ENCODE results near the gene CNTNAP5. TPM values are rescaled to one million over a fixed set of nuclear protein-coding genes. Genes with fewer than 3 reads are reported as not detected.

The CNTNAP5 gene
- total and polyA plus RNA-seq, 7 experiments from 2014 or later = not detected

- Histone ChIP-seq H3K9me3 (ENCODE audit: control insufficient read depth in 2 of 3, low read length in 3 of 3) (no peaks in the 10 kb centered on the region), H3K36me3 (ENCODE audit: control insufficient read depth in 2 of 3, insufficient read depth in 3 of 3, low read length in 3 of 3) (no peaks in the 10 kb centered on the region), H3K4me1 (ENCODE audit: control insufficient read depth in 2 of 2, insufficient read depth in 2 of 2, low read length in 2 of 2) (no peaks in the 10 kb centered on the region), H3K4me3 (ENCODE audit: low read length) (no peak overlapping the region), H3K27me3 (ENCODE audit: control insufficient read depth in 2 of 2, insufficient read depth in 2 of 2, low read length in 2 of 2) (no peaks in the 10 kb centered on the region), H3K27ac (ENCODE audit: low read depth, low read length) (no peak overlapping the region)
- no peak for DNase-seq
- peaks cover 0 to 20% (median 3%) of the 10 kb centered on the region in 11 donors for H3K9me3 Mint-ChIP-seq
- H3K4me3 Mint-ChIP-seq = no peak overlapping the region
- H3K27ac Mint-ChIP-seq = no peak overlapping the region
- CTCF ChIA-PET = no interaction called here
- POLR2A ChIA-PET = no interaction called here
- ATAC-seq = no peak
- intact Hi-C loops (cut with micrococcal nuclease) = no loop called here
- H3K27me3 Mint-ChIP-seq = no peaks in the 10 kb centered on the region
- peaks cover 0 to 4% (median 0%) of the 10 kb centered on the region in 5 donors for H3K36me3 Mint-ChIP-seq
- H3K4me1 Mint-ChIP-seq = no peaks in the 10 kb centered on the region
Measured at GRCh38 chr2:124580263-124580662, 555.2 kb downstream of the CNTNAP5 start.

DNA sequence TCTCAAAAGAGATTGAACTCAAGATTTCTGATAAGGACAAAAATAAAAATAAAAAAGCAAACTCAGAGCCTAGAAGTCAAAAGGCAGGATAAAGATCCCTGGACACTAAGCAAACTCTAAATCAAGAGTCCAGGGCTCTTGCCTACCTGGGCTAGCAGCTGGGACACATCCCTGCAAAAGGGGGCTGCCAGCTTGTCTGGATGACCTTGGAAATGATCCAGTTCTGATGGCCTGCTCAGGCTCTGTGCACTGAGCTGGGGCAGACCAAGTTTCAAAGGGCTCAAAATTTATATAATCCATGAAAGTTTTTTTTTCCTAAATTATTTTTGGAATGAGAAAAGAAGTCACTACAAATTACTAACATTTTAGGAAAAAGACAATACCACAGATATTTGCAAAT lies 557.3 kb downstream of the CNTNAP5 start:
- ChIA-PET CTCF (no interaction called here), POLR2A (no interaction called here)
- H3K4me1 ChIP-seq (ENCODE audit: control insufficient read depth in 2 of 2, insufficient read depth in 2 of 2, low read length in 2 of 2) = no peaks in the 10 kb centered on the region
- H3K36me3 ChIP-seq (ENCODE audit: control insufficient read depth in 2 of 3, insufficient read depth in 3 of 3, low read length in 3 of 3) = no peaks in the 10 kb centered on the region
- no peak for ATAC-seq
- DNase-seq = no peak
- no peaks in the 10 kb centered on the region for H3K27me3 Mint-ChIP-seq
- no peak overlapping the region for H3K27ac Mint-ChIP-seq
- H3K9me3 ChIP-seq (ENCODE audit: control insufficient read depth in 2 of 3, low read length in 3 of 3) = no peaks in the 10 kb centered on the region
- no peak overlapping the region for H3K4me3 Mint-ChIP-seq
- no peak overlapping the region for H3K27ac ChIP-seq (ENCODE audit: low read depth, low read length)
- intact Hi-C loops (cut with micrococcal nuclease) = no loop called here
- peaks cover 0 to 3% (median 0%) of the 10 kb centered on the region in 5 donors for H3K36me3 Mint-ChIP-seq
- H3K27me3 ChIP-seq (ENCODE audit: control insufficient read depth in 2 of 2, insufficient read depth in 2 of 2, low read length in 2 of 2) = no peaks in the 10 kb centered on the region
- H3K9me3 Mint-ChIP-seq = peaks cover 0 to 20% (median 3%) of the 10 kb centered on the region in 11 donors
- H3K4me3 ChIP-seq (ENCODE audit: low read length) = no peak overlapping the region
- no peaks in the 10 kb centered on the region for H3K4me1 Mint-ChIP-seq

DNA sequence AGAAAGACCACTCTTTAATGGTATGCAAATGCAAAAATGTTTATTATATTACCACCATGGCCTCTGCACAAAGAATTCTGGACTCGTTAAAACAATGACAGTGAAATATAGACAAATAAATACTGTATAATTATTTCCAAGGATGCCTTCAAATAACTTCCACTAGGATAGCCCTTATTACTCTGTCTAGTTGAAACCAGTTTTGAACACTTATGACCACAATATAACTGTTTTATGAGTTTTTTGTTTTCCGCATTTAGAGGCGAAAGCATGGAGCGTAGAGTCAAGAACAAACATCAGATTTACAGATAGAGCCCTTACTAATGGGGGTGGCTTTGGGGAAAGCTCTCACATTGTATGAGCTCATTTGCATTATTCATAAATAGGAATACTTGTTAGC lies 559.5 kb downstream of the CNTNAP5 start:
- H3K27ac ChIP-seq (ENCODE audit: low read depth, low read length) = no peak overlapping the region
- Mint-ChIP-seq H3K9me3 (peaks cover 0 to 13% (median 0%) of the 10 kb centered on the region in 11 donors), H3K4me3 (no peak overlapping the region), H3K4me1 (no peaks in the 10 kb centered on the region), H3K27me3 (no peaks in the 10 kb centered on the region), H3K27ac (no peak overlapping the region), H3K36me3 (no peaks in the 10 kb centered on the region)
- H3K27me3 ChIP-seq (ENCODE audit: control insufficient read depth in 2 of 2, insufficient read depth in 2 of 2, low read length in 2 of 2) = no peaks in the 10 kb centered on the region
- H3K4me3 ChIP-seq (ENCODE audit: low read length) = no peak overlapping the region
- ATAC-seq = no peak
- no peaks in the 10 kb centered on the region for H3K9me3 ChIP-seq (ENCODE audit: control insufficient read depth in 2 of 3, low read length in 3 of 3)
- intact Hi-C loops (cut with micrococcal nuclease) = no loop called here
- no peak for DNase-seq
- no peaks in the 10 kb centered on the region for H3K36me3 ChIP-seq (ENCODE audit: control insufficient read depth in 2 of 3, insufficient read depth in 3 of 3, low read length in 3 of 3)
- CTCF ChIA-PET = no interaction called here
- H3K4me1 ChIP-seq (ENCODE audit: control insufficient read depth in 2 of 2, insufficient read depth in 2 of 2, low read length in 2 of 2) = no peaks in the 10 kb centered on the region
- POLR2A ChIA-PET = no interaction called here

- Histone ChIP-seq H3K9me3 (ENCODE audit: control insufficient read depth in 2 of 3, low read length in 3 of 3) (no peaks in the 10 kb centered on the region), H3K4me1 (ENCODE audit: control insufficient read depth in 2 of 2, insufficient read depth in 2 of 2, low read length in 2 of 2) (no peaks in the 10 kb centered on the region), H3K4me3 (ENCODE audit: low read length) (no peak overlapping the region), H3K27ac (ENCODE audit: low read depth, low read length) (no peak overlapping the region), H3K36me3 (ENCODE audit: control insufficient read depth in 2 of 3, insufficient read depth in 3 of 3, low read length in 3 of 3) (no peaks in the 10 kb centered on the region), H3K27me3 (ENCODE audit: control insufficient read depth in 2 of 2, insufficient read depth in 2 of 2, low read length in 2 of 2) (no peaks in the 10 kb centered on the region)
- no peaks in the 10 kb centered on the region for H3K36me3 Mint-ChIP-seq
- DNase-seq (no peak), ATAC-seq (no peak)
- peaks cover 0 to 13% (median 1%) of the 10 kb centered on the region in 11 donors for H3K9me3 Mint-ChIP-seq
- H3K4me1 Mint-ChIP-seq = no peaks in the 10 kb centered on the region
- POLR2A ChIA-PET = no interaction called here
- intact Hi-C loops (cut with micrococcal nuclease) = no loop called here
- H3K27me3 Mint-ChIP-seq = no peaks in the 10 kb centered on the region
- no peak overlapping the region for H3K27ac Mint-ChIP-seq
- CTCF ChIA-PET = no interaction called here
- no peak overlapping the region for H3K4me3 Mint-ChIP-seq
Measured at GRCh38 chr2:124585277-124585676, 560.2 kb downstream of the CNTNAP5 start.

GRCh38 chr2:124586210-124586609 lies 561.1 kb downstream of the CNTNAP5 start:
- H3K27ac ChIP-seq (ENCODE audit: low read depth, low read length) = no peak overlapping the region
- no peaks in the 10 kb centered on the region for H3K36me3 Mint-ChIP-seq
- ATAC-seq = no peak
- H3K4me1 Mint-ChIP-seq = no peaks in the 10 kb centered on the region
- no peaks in the 10 kb centered on the region for H3K36me3 ChIP-seq (ENCODE audit: control insufficient read depth in 2 of 3, insufficient read depth in 3 of 3, low read length in 3 of 3)
- no peaks in the 10 kb centered on the region for H3K27me3 ChIP-seq (ENCODE audit: control insufficient read depth in 2 of 2, insufficient read depth in 2 of 2, low read length in 2 of 2)
- intact Hi-C loops (cut with micrococcal nuclease) = no loop called here
- CTCF ChIA-PET = no interaction called here
- H3K4me3 ChIP-seq (ENCODE audit: low read length) = no peak overlapping the region
- H3K27ac Mint-ChIP-seq = no peak overlapping the region
- no peak overlapping the region for H3K4me3 Mint-ChIP-seq
- no peaks in the 10 kb centered on the region for H3K9me3 ChIP-seq (ENCODE audit: control insufficient read depth in 2 of 3, low read length in 3 of 3)
- peaks cover 0 to 13% (median 4%) of the 10 kb centered on the region in 11 donors for H3K9me3 Mint-ChIP-seq
- no peak for DNase-seq
- H3K4me1 ChIP-seq (ENCODE audit: control insufficient read depth in 2 of 2, insufficient read depth in 2 of 2, low read length in 2 of 2) = no peaks in the 10 kb centered on the region
- H3K27me3 Mint-ChIP-seq = no peaks in the 10 kb centered on the region
- POLR2A ChIA-PET = no interaction called here

GRCh38 chr2:124586835-124587234 lies 561.7 kb downstream of the CNTNAP5 start:
- no peaks in the 10 kb centered on the region for H3K27me3 Mint-ChIP-seq
- Histone ChIP-seq H3K4me1 (ENCODE audit: control insufficient read depth in 2 of 2, insufficient read depth in 2 of 2, low read length in 2 of 2) (no peaks in the 10 kb centered on the region), H3K27ac (ENCODE audit: low read depth, low read length) (no peak overlapping the region), H3K4me3 (ENCODE audit: low read length) (no peak overlapping the region), H3K36me3 (ENCODE audit: control insufficient read depth in 2 of 3, insufficient read depth in 3 of 3, low read length in 3 of 3) (no peaks in the 10 kb centered on the region), H3K9me3 (ENCODE audit: control insufficient read depth in 2 of 3, low read length in 3 of 3) (no peaks in the 10 kb centered on the region), H3K27me3 (ENCODE audit: control insufficient read depth in 2 of 2, insufficient read depth in 2 of 2, low read length in 2 of 2) (no peaks in the 10 kb centered on the region)
- H3K9me3 Mint-ChIP-seq = peaks cover 0 to 16% (median 4%) of the 10 kb centered on the region in 11 donors
- DNase-seq (no peak), ATAC-seq (no peak)
- no peaks in the 10 kb centered on the region for H3K4me1 Mint-ChIP-seq
- no peaks in the 10 kb centered on the region for H3K36me3 Mint-ChIP-seq
- CTCF ChIA-PET = no interaction called here
- POLR2A ChIA-PET = no interaction called here
- intact Hi-C loops (cut with micrococcal nuclease) = no loop called here
- no peak overlapping the region for H3K4me3 Mint-ChIP-seq
- H3K27ac Mint-ChIP-seq = no peak overlapping the region

DNA sequence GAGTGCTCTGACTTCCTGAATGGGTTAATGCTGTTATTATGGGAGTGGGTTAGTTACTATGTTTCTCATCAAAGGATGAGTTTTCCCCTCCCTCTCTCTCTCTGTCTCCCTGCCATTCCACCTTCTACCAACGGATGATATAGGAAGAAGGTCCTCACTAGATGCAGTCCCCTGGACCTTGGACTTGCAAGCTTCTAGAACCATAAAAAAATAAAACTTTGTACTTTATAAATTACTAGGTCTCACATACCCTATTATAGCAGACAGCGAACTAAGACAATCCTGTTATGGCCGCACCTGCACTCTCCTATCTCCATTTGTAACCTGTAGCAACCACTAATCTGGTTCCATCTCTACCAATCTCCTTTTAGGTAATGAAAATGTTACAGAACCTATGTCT lies 564.9 kb downstream of the CNTNAP5 start:
- no peaks in the 10 kb centered on the region for H3K36me3 ChIP-seq (ENCODE audit: control insufficient read depth in 2 of 3, insufficient read depth in 3 of 3, low read length in 3 of 3)
- no peaks in the 10 kb centered on the region for H3K27me3 ChIP-seq (ENCODE audit: control insufficient read depth in 2 of 2, insufficient read depth in 2 of 2, low read length in 2 of 2)
- intact Hi-C loops (cut with micrococcal nuclease) = no loop called here
- no peak overlapping the region for H3K27ac ChIP-seq (ENCODE audit: low read depth, low read length)
- no peak overlapping the region for H3K27ac Mint-ChIP-seq
- ChIA-PET CTCF (no interaction called here), POLR2A (no interaction called here)
- no peaks in the 10 kb centered on the region for H3K4me1 Mint-ChIP-seq
- no peaks in the 10 kb centered on the region for H3K4me1 ChIP-seq (ENCODE audit: control insufficient read depth in 2 of 2, insufficient read depth in 2 of 2, low read length in 2 of 2)
- H3K9me3 Mint-ChIP-seq = peaks cover 0 to 18% (median 2%) of the 10 kb centered on the region in 11 donors
- H3K36me3 Mint-ChIP-seq = no peaks in the 10 kb centered on the region
- H3K9me3 ChIP-seq (ENCODE audit: control insufficient read depth in 2 of 3, low read length in 3 of 3) = no peaks in the 10 kb centered on the region
- DNase-seq (no peak), ATAC-seq (no peak)
- H3K4me3 ChIP-seq (ENCODE audit: low read length) = no peak overlapping the region
- H3K27me3 Mint-ChIP-seq = no peaks in the 10 kb centered on the region
- no peak overlapping the region for H3K4me3 Mint-ChIP-seq
